AG09319 (cell line): ENCODE results near the gene CABP4.

ENCODE experiments used
- DNase-seq: peaks from one replicate; pipeline ENCODE4 v3.0.0-alpha.2; 2010; ENCODE audit warnings: low read depth; ENCODE audit errors: extremely low read depth
- CTCF ChIP-seq: IDR thresholded peaks from 2 replicates; pipeline ENCODE4 v1.5.1; 2011; ENCODE audit warnings: low read depth, mild to moderate bottlenecking, inconsistent platforms, low read length, moderate library complexity

CABP4 gene

GRCh38 chr11:67489885-67490726 is 35.0 kb downstream of the CABP4 start:
- DNase-seq, result no peak
- no peak for TF ChIP-seq CTCF

GRCh38 chr11:67490727-67491065 is 35.5 kb downstream of the CABP4 start:
- no peak for TF ChIP-seq CTCF
- DNase-seq, result no peak

- TF ChIP-seq CTCF, result no peak
- DNase-seq, result no peak
Observed at GRCh38 chr11:67491276-67492068, 36.3 kb downstream of the CABP4 start.

- DNase-seq, result no peak
- no peak for TF ChIP-seq CTCF
Observed at GRCh38 chr11:67492069-67492727, 37.0 kb downstream of the CABP4 start.

- no peak for TF ChIP-seq CTCF
- no peak for DNase-seq
Observed at GRCh38 chr11:67492801-67493547, 37.8 kb downstream of the CABP4 start.

GRCh38 chr11:67493548-67494370 is 38.6 kb downstream of the CABP4 start:
- TF ChIP-seq CTCF, result no peak
- no peak for DNase-seq
